Measurements from ENCODE around the gene P2RY13.

Gene P2RY13

DNA sequence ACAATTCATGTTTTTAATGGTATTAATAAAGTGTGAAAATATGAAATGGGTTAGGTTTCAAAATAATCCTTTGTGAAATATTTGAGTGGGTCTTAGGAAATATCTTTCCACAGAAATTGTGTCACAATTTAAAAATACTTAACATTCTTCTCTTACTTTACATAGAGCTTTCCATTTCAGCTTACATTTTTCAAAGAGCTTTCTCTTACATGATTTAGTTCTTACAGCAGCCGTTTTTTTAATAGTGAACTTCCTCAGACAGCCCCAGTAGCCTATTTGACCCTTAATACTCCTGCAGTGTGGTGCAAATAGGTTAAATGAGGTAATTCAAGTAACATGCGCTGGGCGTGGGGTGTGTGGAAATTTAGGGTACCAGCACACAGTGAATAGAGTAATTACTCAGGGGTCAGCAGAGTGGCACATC is 33.4 kb upstream of the P2RY13 start:
- no peaks in the 10 kb centered on the region for H3K27me3 ChIP-seq (ENCODE audit: insufficient read depth, low read length, poor library complexity, severe bottlenecking)
- no peaks in the 10 kb centered on the region for H3K9me2 ChIP-seq (replicated peaks; ENCODE audit: low read depth, low read length)
- no peaks in the 10 kb centered on the region for H3F3A ChIP-seq (ENCODE audit: low read depth)
- H3K4me1 ChIP-seq (ENCODE audit: insufficient read depth, low read length, poor library complexity, severe bottlenecking): no peaks in the 10 kb centered on the region
- no peak for TF ChIP-seq EZH2phosphoT487 (IDR thresholded peaks at IDR 0.05; ENCODE audit: borderline replicate concordance)
- TF ChIP-seq, protein P1, sequence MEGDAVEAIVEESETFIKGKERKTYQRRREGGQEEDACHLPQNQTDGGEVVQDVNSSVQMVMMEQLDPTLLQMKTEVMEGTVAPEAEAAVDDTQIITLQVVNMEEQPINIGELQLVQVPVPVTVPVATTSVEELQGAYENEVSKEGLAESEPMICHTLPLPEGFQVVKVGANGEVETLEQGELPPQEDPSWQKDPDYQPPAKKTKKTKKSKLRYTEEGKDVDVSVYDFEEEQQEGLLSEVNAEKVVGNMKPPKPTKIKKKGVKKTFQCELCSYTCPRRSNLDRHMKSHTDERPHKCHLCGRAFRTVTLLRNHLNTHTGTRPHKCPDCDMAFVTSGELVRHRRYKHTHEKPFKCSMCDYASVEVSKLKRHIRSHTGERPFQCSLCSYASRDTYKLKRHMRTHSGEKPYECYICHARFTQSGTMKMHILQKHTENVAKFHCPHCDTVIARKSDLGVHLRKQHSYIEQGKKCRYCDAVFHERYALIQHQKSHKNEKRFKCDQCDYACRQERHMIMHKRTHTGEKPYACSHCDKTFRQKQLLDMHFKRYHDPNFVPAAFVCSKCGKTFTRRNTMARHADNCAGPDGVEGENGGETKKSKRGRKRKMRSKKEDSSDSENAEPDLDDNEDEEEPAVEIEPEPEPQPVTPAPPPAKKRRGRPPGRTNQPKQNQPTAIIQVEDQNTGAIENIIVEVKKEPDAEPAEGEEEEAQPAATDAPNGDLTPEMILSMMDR (conservative IDR thresholded peaks at IDR 0.05; ENCODE audit: low read length): no peak
- no peaks in the 10 kb centered on the region for H3K79me2 ChIP-seq (ENCODE audit: insufficient read depth, low read length)
- H3K36me3 ChIP-seq (ENCODE audit: insufficient read depth, low read length): peaks cover 86% of the 10 kb centered on the region
- H2AFZ ChIP-seq (ENCODE audit: low read length): no peak overlapping the region
- no peaks in the 10 kb centered on the region for H4K20me1 ChIP-seq (ENCODE audit: insufficient read depth, low read length, poor library complexity, severe bottlenecking)
- no peak overlapping the region for H3K4me2 ChIP-seq (ENCODE audit: low read depth, low read length, poor library complexity, severe bottlenecking)
- H3K9me3 ChIP-seq (ENCODE audit: insufficient read depth, low read depth, low read length): no peaks in the 10 kb centered on the region
- no peak overlapping the region for H3K9ac ChIP-seq (ENCODE audit: low read depth, low read length, poor library complexity, severe bottlenecking)
- H3K4me3 ChIP-seq (ENCODE audit: low read length, poor library complexity, severe bottlenecking): no peak overlapping the region

DNA sequence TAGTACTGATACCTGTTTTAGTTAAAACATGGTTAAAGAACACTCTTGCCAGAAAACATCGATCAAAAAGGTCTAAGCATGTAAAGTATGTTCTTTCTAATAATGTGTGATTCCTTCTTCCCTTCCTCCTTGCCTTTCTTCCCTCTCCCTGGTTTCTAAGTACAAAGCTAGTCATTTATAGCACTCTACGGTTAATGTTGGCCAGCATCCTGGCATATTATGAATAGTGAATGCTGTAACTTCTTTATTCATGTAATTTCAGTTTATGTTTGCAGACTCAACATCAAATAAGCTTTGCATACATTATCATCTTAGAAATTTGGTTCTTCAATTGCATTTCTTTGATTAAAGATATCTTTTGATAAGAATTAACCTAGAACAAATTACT is 28.1 kb upstream of the P2RY13 start:
- H2AFZ ChIP-seq (ENCODE audit: low read length): no peak overlapping the region

DNA sequence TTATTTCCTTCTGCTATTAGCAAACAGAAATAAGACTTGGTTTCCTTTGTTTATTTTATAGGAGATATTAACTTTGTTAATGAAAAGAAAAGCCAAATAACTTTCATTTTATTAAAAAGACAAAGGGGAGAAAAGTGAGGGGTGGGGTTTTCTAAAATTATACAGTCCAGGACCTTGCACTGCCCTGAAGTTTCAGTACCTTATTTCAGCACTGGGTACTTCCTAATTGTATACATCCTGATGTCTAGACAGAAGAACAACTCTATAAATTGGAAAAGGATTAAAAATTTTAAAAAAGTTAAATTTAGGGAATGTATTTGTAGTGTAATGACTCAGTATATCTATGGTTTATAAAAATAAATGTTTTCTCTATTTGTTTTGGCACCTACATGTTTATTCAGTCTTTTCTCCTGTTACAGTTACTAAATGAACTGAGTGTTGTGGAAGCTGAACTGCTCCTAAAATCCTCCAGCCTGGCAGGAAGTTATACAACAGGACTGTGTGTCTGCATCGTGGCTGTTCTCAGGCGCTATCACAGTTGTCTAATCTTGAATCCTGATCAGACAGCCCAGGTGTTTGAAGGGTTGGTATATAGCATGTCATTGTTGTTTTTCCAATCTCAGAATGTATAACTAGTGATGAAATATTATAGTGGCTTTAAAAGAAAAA is 27.6 kb upstream of the P2RY13 start:
- Histone ChIP-seq H3K9me2 (replicated peaks; ENCODE audit: low read depth, low read length) (no peaks in the 10 kb centered on the region), H3F3A (ENCODE audit: low read depth) (no peaks in the 10 kb centered on the region), H3K4me1 (ENCODE audit: insufficient read depth, low read length, poor library complexity, severe bottlenecking) (no peaks in the 10 kb centered on the region), H3K9me3 (ENCODE audit: insufficient read depth, low read depth, low read length) (no peaks in the 10 kb centered on the region), H3K4me2 (ENCODE audit: low read depth, low read length, poor library complexity, severe bottlenecking) (no peak overlapping the region), H4K20me1 (ENCODE audit: insufficient read depth, low read length, poor library complexity, severe bottlenecking) (no peaks in the 10 kb centered on the region), H2AFZ (ENCODE audit: low read length) (no peak overlapping the region), H3K36me3 (ENCODE audit: insufficient read depth, low read length) (peaks cover 68% of the 10 kb centered on the region), H3K79me2 (ENCODE audit: insufficient read depth, low read length) (no peaks in the 10 kb centered on the region), H3K9ac (ENCODE audit: low read depth, low read length, poor library complexity, severe bottlenecking) (no peak overlapping the region), H3K4me3 (ENCODE audit: low read length, poor library complexity, severe bottlenecking) (no peak overlapping the region), H3K27me3 (ENCODE audit: insufficient read depth, low read length, poor library complexity, severe bottlenecking) (no peaks in the 10 kb centered on the region)
- TF ChIP-seq EZH2phosphoT487 (IDR thresholded peaks at IDR 0.05; ENCODE audit: borderline replicate concordance): no peak
- TF ChIP-seq, protein P1 (conservative IDR thresholded peaks at IDR 0.05; ENCODE audit: low read length): no peak

More for the DNA sequence above, 28.1 kb upstream of the P2RY13 start:
- Histone ChIP-seq H3K4me3 (ENCODE audit: low read length, poor library complexity, severe bottlenecking) (no peak overlapping the region), H4K20me1 (ENCODE audit: insufficient read depth, low read length, poor library complexity, severe bottlenecking) (no peaks in the 10 kb centered on the region), H3K79me2 (ENCODE audit: insufficient read depth, low read length) (no peaks in the 10 kb centered on the region), H3K4me2 (ENCODE audit: low read depth, low read length, poor library complexity, severe bottlenecking) (no peak overlapping the region), H3K9me3 (ENCODE audit: insufficient read depth, low read depth, low read length) (no peaks in the 10 kb centered on the region), H3K36me3 (ENCODE audit: insufficient read depth, low read length) (peaks cover 68% of the 10 kb centered on the region), H3F3A (ENCODE audit: low read depth) (no peaks in the 10 kb centered on the region), H3K9me2 (replicated peaks; ENCODE audit: low read depth, low read length) (no peaks in the 10 kb centered on the region), H3K4me1 (ENCODE audit: insufficient read depth, low read length, poor library complexity, severe bottlenecking) (no peaks in the 10 kb centered on the region), H3K9ac (ENCODE audit: low read depth, low read length, poor library complexity, severe bottlenecking) (no peak overlapping the region), H3K27me3 (ENCODE audit: insufficient read depth, low read length, poor library complexity, severe bottlenecking) (no peaks in the 10 kb centered on the region)
- no peak for TF ChIP-seq EZH2phosphoT487 (IDR thresholded peaks at IDR 0.05; ENCODE audit: borderline replicate concordance)
- TF ChIP-seq, protein P1 (conservative IDR thresholded peaks at IDR 0.05; ENCODE audit: low read length): no peak
